ENCODE data around the gene CYP27B1.

- TF ChIP-seq POLR2A (IDR thresholded peaks at IDR 0.05) (no peak), CTCF (IDR thresholded peaks at IDR 0.05) (no peak), EP300 (IDR thresholded peaks at IDR 0.05) (no peak)
These were observed 2.7 kb upstream of the CYP27B1 start for GRCh38 chr12:57769594-57769993.
